Measurements from ENCODE around the gene JAZF1.

DNA sequence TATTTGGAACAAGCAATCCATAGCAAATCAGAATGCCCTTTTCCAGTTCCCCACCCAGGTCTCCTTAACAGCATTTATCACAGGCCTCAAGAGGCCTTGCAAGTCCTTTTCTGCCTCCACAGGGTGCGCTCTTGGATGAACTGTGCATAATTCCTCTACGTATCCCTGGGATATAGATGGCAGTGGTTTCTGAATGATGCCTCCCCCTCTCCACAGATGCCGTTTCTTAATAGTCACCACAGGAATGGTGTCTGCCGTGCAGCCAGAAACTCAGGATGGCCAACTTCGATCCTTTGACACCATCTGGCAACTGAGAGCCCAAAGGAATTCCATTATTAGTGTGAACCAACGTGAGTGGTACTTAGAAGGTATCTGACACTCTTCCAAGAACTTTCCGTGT, 43.1 kb downstream of the JAZF1 start:
- TF ChIP-seq, protein P1, sequence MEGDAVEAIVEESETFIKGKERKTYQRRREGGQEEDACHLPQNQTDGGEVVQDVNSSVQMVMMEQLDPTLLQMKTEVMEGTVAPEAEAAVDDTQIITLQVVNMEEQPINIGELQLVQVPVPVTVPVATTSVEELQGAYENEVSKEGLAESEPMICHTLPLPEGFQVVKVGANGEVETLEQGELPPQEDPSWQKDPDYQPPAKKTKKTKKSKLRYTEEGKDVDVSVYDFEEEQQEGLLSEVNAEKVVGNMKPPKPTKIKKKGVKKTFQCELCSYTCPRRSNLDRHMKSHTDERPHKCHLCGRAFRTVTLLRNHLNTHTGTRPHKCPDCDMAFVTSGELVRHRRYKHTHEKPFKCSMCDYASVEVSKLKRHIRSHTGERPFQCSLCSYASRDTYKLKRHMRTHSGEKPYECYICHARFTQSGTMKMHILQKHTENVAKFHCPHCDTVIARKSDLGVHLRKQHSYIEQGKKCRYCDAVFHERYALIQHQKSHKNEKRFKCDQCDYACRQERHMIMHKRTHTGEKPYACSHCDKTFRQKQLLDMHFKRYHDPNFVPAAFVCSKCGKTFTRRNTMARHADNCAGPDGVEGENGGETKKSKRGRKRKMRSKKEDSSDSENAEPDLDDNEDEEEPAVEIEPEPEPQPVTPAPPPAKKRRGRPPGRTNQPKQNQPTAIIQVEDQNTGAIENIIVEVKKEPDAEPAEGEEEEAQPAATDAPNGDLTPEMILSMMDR (IDR thresholded peaks at IDR 0.05): no peak
- TF ChIP-seq EZH2 (IDR thresholded peaks at IDR 0.05; ENCODE audit: borderline replicate concordance, insufficient read depth, low read depth, low read length, poor library complexity, severe bottlenecking): no peak

Data from B cell (primary cell).